A549 (cell line): ENCODE results near the gene HMG20A. TPM values are rescaled to one million over a fixed set of nuclear protein-coding genes. Genes with fewer than 3 reads are reported as not detected.

ENCODE experiments used
- ATAC-seq, 2 experiments: fragments of 200-7000 bp in 1 of 2; fragments of >200 bp in 1 of 2; cut with Nextera tagmentation in 1 of 2; cut with Tn5 transposase in 1 of 2; 3 replicates each; pipeline versions ENCODE4 v1.8.0 to v1.9.1; 2018 to 2020; ENCODE audit warnings: mild to moderate bottlenecking in 1 of 2, moderate library complexity in 1 of 2
- CTCF ChIA-PET: fragments of 300-600 bp; sonication (Branson Sonifier 250); formaldehyde crosslinking; extraction: SDS; loops from one replicate; lab custom pipeline; 2021; ENCODE audit warnings: antibody characterized with exemption, inconsistent platforms; lab: Yijun Ruan, JAX
- POLR2A ChIA-PET: fragments of 350-600 bp; formaldehyde crosslinking; extraction: SDS; loops from one replicate; lab custom pipeline; 2021; ENCODE audit warnings: antibody characterized with exemption, inconsistent platforms; lab: Yijun Ruan, JAX
- DNase-seq, 2 experiments: peaks; one replicate each; pipeline versions ENCODE4 v3.0.0 to v3.0.0-alpha.2; 2011 to 2016; ENCODE audit warnings: low read depth in 1 of 2, low spot score in 1 of 2
- FAIRE-seq: peaks from 2 replicates; lab custom pipeline; 2011; peaks lifted over from hg19 to GRCh38; lab: Jason Lieb, UNC
- H3K27ac ChIP-seq, 2 experiments: fragments of >200 bp; sonication (Bioruptor Twin); formaldehyde crosslinking; 3 replicates each; pipeline ENCODE4 v1.5.1; 2016 to 2017
- H3K4me1 ChIP-seq: fragments of >200 bp; sonication (Bioruptor Twin); formaldehyde crosslinking; 3 replicates; pipeline ENCODE4 v1.6.1; 2016
- H3K4me2 ChIP-seq: fragments of >200 bp; sonication (Bioruptor Twin); formaldehyde crosslinking; 3 replicates; pipeline ENCODE4 v1.6.1; 2016
- H3K4me3 ChIP-seq: fragments of >200 bp; sonication (Bioruptor Twin); formaldehyde crosslinking; 3 replicates; pipeline ENCODE4 v1.5.1; 2016
- H3K9me3 ChIP-seq: fragments of >200 bp; sonication (Bioruptor Twin); formaldehyde crosslinking; 3 replicates; pipeline ENCODE4 v1.6.1; 2016
- BCL3 ChIP-seq: fragments of >200 bp; sonication (Bioruptor Twin); formaldehyde crosslinking; IDR thresholded peaks from 3 replicates; pipeline ENCODE4 v1.6.1; 2016
- BHLHE40 ChIP-seq: IDR thresholded peaks from 2 replicates; pipeline ENCODE4 v1.6.1; 2012; ENCODE audit warnings: low read depth, low read length, inconsistent platforms
- CBX8 ChIP-seq: fragments of 200-600 bp; sonication (generic); IDR thresholded peaks from 2 replicates; pipeline ENCODE4 v1.6.1; 2016
- CHD2 ChIP-seq: fragments of 150-350 bp; IDR thresholded peaks from 2 replicates; pipeline ENCODE4 v1.6.1; 2014; ENCODE audit warnings: low read length; ENCODE audit not compliant: partially characterized antibody
- ELK1 ChIP-seq: fragments of 150-350 bp; IDR thresholded peaks from 2 replicates; pipeline ENCODE4 v1.6.1; 2014; ENCODE audit warnings: low read depth, mild to moderate bottlenecking, low read length
- EP300 ChIP-seq, 2 experiments: fragments of >200 bp; sonication (Bioruptor Twin); formaldehyde crosslinking; IDR thresholded peaks; 2 replicates in 1 of 2; 3 replicates in 1 of 2; pipeline ENCODE4 v1.6.1; 2016 to 2017
- FOSL2 ChIP-seq, 2 experiments: fragments of 450-650 bp in 1 of 2; fragments of >200 bp in 1 of 2; sonication (Bioruptor Twin) in 1 of 2; formaldehyde crosslinking; IDR thresholded peaks; 2 replicates each; pipeline versions ENCODE4 v1.5.0 to v1.6.1; 2016 to 2020; ENCODE audit warnings: mild to moderate bottlenecking in 1 of 2, moderate library complexity in 1 of 2
- HES2 ChIP-seq: fragments of >200 bp; sonication (Bioruptor Twin); formaldehyde crosslinking; IDR thresholded peaks from 2 replicates; pipeline ENCODE4 v1.6.1; 2016
- HEYL ChIP-seq: fragments of 250-450 bp; sonication (Bioruptor Pico); IDR thresholded peaks from 2 replicates; pipeline ENCODE4 v1.8.0; 2021; ENCODE audit warnings: mild to moderate bottlenecking, moderate library complexity
- HMGXB4 ChIP-seq: fragments of 250-450 bp; sonication (Bioruptor Pico); IDR thresholded peaks from 2 replicates; pipeline ENCODE4 v1.5.0; 2021; ENCODE audit warnings: mild to moderate bottlenecking, moderate library complexity, borderline replicate concordance
- JUNB ChIP-seq: fragments of >200 bp; sonication (Bioruptor Twin); formaldehyde crosslinking; IDR thresholded peaks from 2 replicates; pipeline ENCODE4 v1.6.1; 2016
- MAFK ChIP-seq: fragments of 450-650 bp; IDR thresholded peaks from 2 replicates; pipeline ENCODE4 v1.6.1; 2014; ENCODE audit not compliant: partially characterized antibody
- NFE2L2 ChIP-seq: fragments of 150-350 bp; conservative IDR thresholded peaks from 2 replicates; pipeline ENCODE4 v1.6.1; 2014; ENCODE audit warnings: low read length
- NR3C1 ChIP-seq: fragments of >200 bp; sonication (Bioruptor Twin); formaldehyde crosslinking; IDR thresholded peaks from 3 replicates; pipeline ENCODE4 v1.6.1; 2017
- PBX3 ChIP-seq: IDR thresholded peaks from 2 replicates; pipeline ENCODE4 v1.6.1; 2012
- POLR2AphosphoS2 ChIP-seq: conservative IDR thresholded peaks from 2 replicates; pipeline ENCODE4 v1.6.1; 2012; ENCODE audit warnings: low read length, improper control_type of control experiment, inconsistent platforms
- RAD21 ChIP-seq, 2 experiments: fragments of >200 bp in 1 of 2; sonication (Bioruptor Twin) in 1 of 2; formaldehyde crosslinking in 1 of 2; IDR thresholded peaks in 1 of 2; conservative IDR thresholded peaks in 1 of 2; 2 replicates in 1 of 2; 3 replicates in 1 of 2; pipeline ENCODE4 v1.6.1; 2012 to 2018; ENCODE audit warnings: inconsistent platforms in 1 of 2
- REST ChIP-seq: fragments of 200-600 bp; sonication (generic); IDR thresholded peaks from 2 replicates; pipeline ENCODE4 v1.6.1; 2016; ENCODE audit warnings: antibody characterized with exemption, mild to moderate bottlenecking, moderate library complexity
- SMC3 ChIP-seq: fragments of >200 bp; sonication (Bioruptor Twin); formaldehyde crosslinking; IDR thresholded peaks from 3 replicates; pipeline ENCODE4 v1.6.1; 2018; ENCODE audit warnings: inconsistent platforms
- TFCP2L1 ChIP-seq: fragments of 250-450 bp; sonication (Bioruptor Pico); IDR thresholded peaks from 2 replicates; pipeline ENCODE4 v1.5.0; 2021; ENCODE audit warnings: mild to moderate bottlenecking
- ZNF302 ChIP-seq: fragments of 250-450 bp; sonication (Bioruptor Pico); IDR thresholded peaks from 2 replicates; pipeline ENCODE4 v1.9.0; 2021; ENCODE audit warnings: inconsistent platforms, mild to moderate bottlenecking, moderate library complexity
- WGBS: methylation state at CpG from one replicate; pipeline ENCODE4 v1.1.6; 2017; ENCODE audit errors: missing lambda C conversion rate; 5-methylcytosine and 5-hydroxymethylcytosine counted together
- polyA plus RNA-seq, 4 experiments: library from polyadenylated mRNA; depleted of rRNA in 3 of 4; stranded (reverse); fragments of >200 nt; fragmentation: RNase III in 1 of 4; extraction: RNeasy Plus Mini Kit Qiagen cat#74134 plus additional on column Dnase treatment in 1 of 4; gene quantifications; 2 replicates in 3 of 4; 3 replicates in 1 of 4; pipeline ENCODE4 v1.2.3, GENCODE V29; 2011 to 2017

HMG20A gene
- polyA plus RNA-seq, 2 of the 4 experiments (the other 2 are of a cell fraction): 29.5 to 85.1 TPM

- 74% methylated on average over 14 of the region's 14 CpGs for WGBS
- Histone ChIP-seq H3K4me1 (no peaks in the 10 kb centered on the region), H3K4me3 (no peak overlapping the region), H3K4me2 (no peak overlapping the region), H3K27ac (no peak overlapping the region), H3K9me3 (no peaks in the 10 kb centered on the region)
- ChIA-PET CTCF (interaction anchor here (0.8 to 9.7 kb wide), 4 partner anchors 12 to 408 kb away, joined by 5 to 97 read pairs (median 6); no protein-coding TSS in a partner anchor), POLR2A (interaction anchor here (1.8 kb wide), 1 partner anchor 17 kb away, joined by 5 read pairs; no protein-coding TSS in a partner anchor)
- no peak for TF ChIP-seq SMC3
- no peak for TF ChIP-seq FOSL2 (IDR thresholded peaks at IDR 0.05)
- no peak for TF ChIP-seq FOSL2 (CRISPR knock-in tag; IDR thresholded peaks at IDR 0.05)
- TF ChIP-seq BHLHE40: no peak
- no peak for TF ChIP-seq RAD21 (conservative IDR thresholded peaks at IDR 0.05 in 1 of 2, IDR thresholded peaks at IDR 0.05 in 1 of 2)
- TF ChIP-seq ELK1: no peak
- no peak for TF ChIP-seq NR3C1
- no peak for TF ChIP-seq CHD2
- no peak for TF ChIP-seq JUNB
- no peak for TF ChIP-seq TFCP2L1
- ATAC-seq (no peak; a peak in 1 of 6 replicates), FAIRE-seq (no peak), DNase-seq (no peak)
Observed at GRCh38 chr15:77526595-77527163, 106.0 kb downstream of the HMG20A start.

GRCh38 chr15:77527164-77527778 is 106.6 kb downstream of the HMG20A start:
- no peak overlapping the region for H3K4me3 ChIP-seq
- ChIA-PET POLR2A (interaction anchor here (1.8 kb wide), 1 partner anchor 16 kb away, joined by 5 read pairs; no protein-coding TSS in a partner anchor), CTCF (interaction anchor here (1.3 to 9.7 kb wide), 4 partner anchors 13 to 413 kb away, joined by 3 to 97 read pairs (median 6); no protein-coding TSS in a partner anchor)
- DNase-seq: no peak
- ATAC-seq: peak in 1 of 2 experiments; percentile 23; a peak in 2 of 6 replicates
- no peaks in the 10 kb centered on the region for H3K9me3 ChIP-seq
- H3K4me1 ChIP-seq: no peaks in the 10 kb centered on the region
- WGBS: 70% methylated on average over 12 of the region's 15 CpGs
- H3K4me2 ChIP-seq: no peak overlapping the region
- no peak for TF ChIP-seq ZNF302 (CRISPR knock-in tag)
- TF ChIP-seq TFCP2L1: no peak
- no peak for TF ChIP-seq RAD21 (conservative IDR thresholded peaks at IDR 0.05 in 1 of 2, IDR thresholded peaks at IDR 0.05 in 1 of 2)
- no peak for TF ChIP-seq PBX3
- TF ChIP-seq JUNB: no peak
- no peak for TF ChIP-seq HMGXB4 (CRISPR knock-in tag)
- TF ChIP-seq POLR2AphosphoS2: no peak
- no peak overlapping the region; a peak in 1 of 6 replicates for H3K27ac ChIP-seq
- FAIRE-seq: no peak

- ChIA-PET CTCF (interaction anchor here (1.3 to 9.7 kb wide), 4 partner anchors 13 to 414 kb away, joined by 3 to 97 read pairs (median 6); no protein-coding TSS in a partner anchor), POLR2A (no interaction called here)
- ATAC-seq (0 out of 6 replicates have a peak, but pooled peaks of 1 of the 2 experiments have one; percentile 11), DNase-seq (no peak), FAIRE-seq (no peak)
- Histone ChIP-seq H3K27ac (no peak overlapping the region), H3K4me2 (no peak overlapping the region), H3K4me1 (no peaks in the 10 kb centered on the region), H3K9me3 (no peaks in the 10 kb centered on the region), H3K4me3 (no peak overlapping the region)
- WGBS: 78% methylated on average over 6 of the region's 6 CpGs
- no peak for TF ChIP-seq HEYL (CRISPR knock-in tag)
- TF ChIP-seq MAFK: no peak
- TF ChIP-seq NR3C1: no peak
- TF ChIP-seq NFE2L2: no peak
- no peak for TF ChIP-seq HES2
- TF ChIP-seq REST: no peak
- no peak for TF ChIP-seq BCL3
- TF ChIP-seq CBX8: no peak
- TF ChIP-seq EP300 (IDR thresholded peaks at IDR 0.05): no peak
Observed at GRCh38 chr15:77527831-77528231, 107.1 kb downstream of the HMG20A start.
